Esophagus (tissue), 2 donors: ENCODE results near the gene FBP1. TPM values are rescaled to one million over a fixed set of nuclear protein-coding genes. Genes with fewer than 3 reads are reported as not detected.
"Not testable (repeated sequence)": the region's sequence is repeated elsewhere in the genome, so short reads cannot be mapped to it uniquely, and the experiment has no call there.

Source experiments
- H3K27ac ChIP-seq, 2 donors: one replicate each; pipeline ENCODE4 v1.5.1; 2013; ENCODE audit warnings: low read depth in 2 of 2, mild to moderate bottlenecking in 2 of 2, inconsistent platforms in 1 of 2, low read length in 1 of 2, moderate library complexity in 1 of 2
- H3K27me3 ChIP-seq, 2 donors: one replicate each; pipeline ENCODE4 v1.6.1; 2013; ENCODE audit warnings: low read length in 2 of 2, control low read depth in 1 of 2, mild to moderate bottlenecking in 1 of 2; ENCODE audit not compliant: insufficient read depth in 2 of 2, control insufficient read depth in 1 of 2
- H3K36me3 ChIP-seq, 2 donors: one replicate each; pipeline ENCODE4 v1.6.1; 2013; ENCODE audit warnings: low read length in 1 of 2; ENCODE audit not compliant: control insufficient read depth in 2 of 2, insufficient read depth in 2 of 2
- H3K4me1 ChIP-seq, 2 donors: one replicate each; pipeline ENCODE4 v1.6.1; 2013; ENCODE audit warnings: low read length in 1 of 2; ENCODE audit not compliant: control insufficient read depth in 2 of 2, insufficient read depth in 2 of 2
- H3K4me3 ChIP-seq, 2 donors: one replicate each; pipeline ENCODE4 v1.5.1; 2013; ENCODE audit warnings: low read length in 2 of 2, mild to moderate bottlenecking in 2 of 2, low read depth in 1 of 2, moderate library complexity in 1 of 2
- H3K9me3 ChIP-seq, 2 donors: one replicate each; pipeline ENCODE4 v1.6.1; 2013; ENCODE audit warnings: mild to moderate bottlenecking in 2 of 2, low read depth in 1 of 2, low read length in 1 of 2, moderate library complexity in 1 of 2; ENCODE audit not compliant: control insufficient read depth in 2 of 2, insufficient read depth in 1 of 2
- WGBS, 2 donors: extraction: QIAGEN DNeasy Blood & Tissue Kit; methylation state at CpG; one replicate each; pipeline ENCODE4 v1.1.7; 2013; 5-methylcytosine and 5-hydroxymethylcytosine counted together
- polyA plus RNA-seq, 2 donors: library from polyadenylated mRNA; stranded (reverse); fragments of 200-250 nt; gene quantifications; one replicate each; pipeline ENCODE4 v1.2.3, GENCODE V29; 2013
- donor health status: healthy with polysubstance abuse.
- donor health status: Bipolar disorder and iron deficiency.

FBP1 gene
- polyA plus RNA-seq, 2 donors, result 1.4 to 5.7 TPM

DNA sequence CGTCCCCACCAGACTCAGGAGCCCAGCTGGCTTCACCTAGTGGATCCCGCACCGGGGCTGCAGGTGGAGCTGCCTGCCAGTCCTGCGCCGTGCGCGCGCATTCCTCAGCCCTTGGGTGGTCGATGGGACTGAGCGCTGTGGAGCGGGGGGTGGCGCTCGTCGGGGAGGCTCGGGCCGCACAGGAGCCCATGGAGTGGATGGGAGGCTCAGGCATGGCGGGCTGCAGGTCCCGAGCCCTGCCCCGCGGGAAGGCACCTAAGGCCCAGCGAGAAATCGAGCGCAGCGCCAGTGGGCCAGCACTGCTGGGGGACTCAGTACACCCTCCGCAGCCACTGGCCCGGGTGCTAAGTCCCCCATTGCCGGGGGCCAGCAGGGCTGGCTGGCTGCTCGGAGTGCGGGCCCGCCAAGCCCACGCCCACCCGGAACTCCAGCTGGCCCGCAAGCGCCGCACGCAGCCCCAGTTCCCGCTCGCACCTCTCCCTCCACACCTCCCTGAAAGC, 48.2 kb downstream of the FBP1 start:
- not testable (repeated sequence) for H3K9me3 ChIP-seq, H3K36me3 ChIP-seq, H3K27ac ChIP-seq, H3K4me1 ChIP-seq, H3K27me3 ChIP-seq, H3K4me3 ChIP-seq
- 84 to 86% methylated on average over 30 to 35 of the region's 38 CpGs for WGBS, 2 donors

DNA sequence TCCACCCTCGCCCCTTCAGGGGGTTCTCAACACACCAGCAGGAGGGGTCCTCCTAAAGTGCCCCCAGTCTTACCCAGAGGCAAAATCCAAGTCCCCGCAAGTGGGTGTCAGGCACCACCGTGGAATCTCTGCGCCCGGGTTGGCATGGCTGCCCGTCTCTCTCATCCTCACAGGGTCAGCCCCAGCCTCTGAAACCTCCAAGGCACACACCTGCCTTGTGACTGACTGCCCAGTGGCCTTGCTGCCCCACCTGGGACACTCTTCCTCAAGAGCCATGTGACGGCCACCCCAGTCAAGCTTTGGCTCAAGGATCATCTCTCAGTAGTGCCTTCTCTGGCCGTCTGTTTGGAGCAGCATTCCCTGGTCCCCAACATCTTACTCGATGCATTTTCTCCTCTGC, 50.6 kb downstream of the FBP1 start:
- H3K4me3 ChIP-seq, result no peak overlapping the region
- no peaks in the 10 kb centered on the region for H3K9me3 ChIP-seq
- WGBS, 2 donors, result 84 to 90% methylated on average over 9 of the region's 9 CpGs
- H3K27me3 ChIP-seq, result no peaks in the 10 kb centered on the region
- H3K4me1 ChIP-seq, result no peaks in the 10 kb centered on the region
- H3K36me3 ChIP-seq, result no peaks in the 10 kb centered on the region
- no peak overlapping the region for H3K27ac ChIP-seq

DNA sequence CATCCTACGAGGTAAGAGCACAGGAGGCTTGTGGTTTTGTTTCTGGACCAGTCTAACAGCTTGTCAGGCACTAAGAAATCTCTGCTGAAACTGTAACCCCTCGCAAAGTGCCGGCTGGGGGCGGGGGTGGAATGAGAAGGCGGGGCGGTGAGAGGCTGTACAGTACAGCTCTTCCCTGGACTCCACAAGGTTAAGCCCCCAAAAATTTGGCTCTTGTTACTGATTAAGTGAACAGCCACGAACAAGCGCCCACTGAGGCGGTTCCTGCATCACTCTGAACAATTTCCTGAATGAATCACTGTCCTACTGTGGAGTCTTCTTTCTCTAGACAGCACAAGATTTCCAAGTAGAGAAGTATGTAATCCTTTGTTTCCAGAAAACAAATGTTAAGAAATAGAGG, 52.5 kb downstream of the FBP1 start:
- Histone ChIP-seq H3K4me3 (no peak overlapping the region), H3K36me3 (no peaks in the 10 kb centered on the region), H3K27ac (no peak overlapping the region), H3K4me1 (no peaks in the 10 kb centered on the region), H3K9me3 (no peaks in the 10 kb centered on the region), H3K27me3 (no peaks in the 10 kb centered on the region)
- WGBS, 2 donors, result 58 to 59% methylated on average over 9 of the region's 9 CpGs

DNA sequence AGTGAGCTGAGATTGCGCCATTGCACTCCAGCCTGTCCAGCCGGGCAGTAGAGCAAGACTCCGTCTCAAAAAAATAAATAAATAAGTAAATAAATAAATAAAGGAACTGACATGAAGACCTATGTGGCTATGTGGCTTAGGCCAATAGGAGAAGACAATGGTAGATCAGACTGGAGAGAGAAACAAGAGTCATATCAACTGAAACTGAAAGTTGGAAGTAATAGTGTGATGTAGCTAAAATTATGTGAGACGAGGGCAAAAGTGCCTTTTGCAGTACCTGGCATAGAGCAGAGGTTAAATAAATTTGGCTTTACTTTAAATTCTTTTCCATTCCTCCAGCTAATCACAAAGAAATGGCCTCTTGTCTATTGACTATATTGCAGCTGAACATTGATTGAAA, 53.0 kb downstream of the FBP1 start:
- 69 to 73% methylated on average over 4 of the region's 4 CpGs for WGBS, 2 donors
- no peaks in the 10 kb centered on the region for H3K27me3 ChIP-seq
- H3K4me3 ChIP-seq, result no peak overlapping the region
- H3K9me3 ChIP-seq, result no peaks in the 10 kb centered on the region
- no peaks in the 10 kb centered on the region for H3K36me3 ChIP-seq
- H3K27ac ChIP-seq, result no peak overlapping the region
- H3K4me1 ChIP-seq, result no peaks in the 10 kb centered on the region

DNA sequence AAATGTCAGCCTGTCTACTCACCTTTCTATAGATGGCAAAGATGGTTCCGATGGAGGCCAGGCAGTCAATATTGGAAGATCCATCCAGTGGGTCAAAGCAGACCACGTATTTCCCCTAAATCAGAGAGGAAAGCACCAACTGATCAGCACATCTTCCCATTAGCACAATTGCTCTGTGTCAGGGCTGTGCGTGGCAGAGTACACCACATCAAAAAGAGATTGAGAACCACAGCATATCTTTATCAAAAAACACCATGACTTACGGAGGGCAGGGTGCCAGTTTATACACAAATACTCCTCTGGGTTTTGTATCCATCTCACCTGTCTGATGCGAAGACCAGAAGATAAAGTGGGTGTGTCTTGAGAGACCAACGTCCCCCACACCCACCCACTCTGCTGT, 54.8 kb downstream of the FBP1 start:
- H3K4me1 ChIP-seq, result no peaks in the 10 kb centered on the region
- no peaks in the 10 kb centered on the region for H3K36me3 ChIP-seq
- H3K27ac ChIP-seq, result no peak overlapping the region
- 78 to 79% methylated on average over 6 of the region's 6 CpGs for WGBS, 2 donors
- H3K4me3 ChIP-seq, result no peak overlapping the region
- H3K27me3 ChIP-seq, result no peaks in the 10 kb centered on the region
- H3K9me3 ChIP-seq, result no peaks in the 10 kb centered on the region

DNA sequence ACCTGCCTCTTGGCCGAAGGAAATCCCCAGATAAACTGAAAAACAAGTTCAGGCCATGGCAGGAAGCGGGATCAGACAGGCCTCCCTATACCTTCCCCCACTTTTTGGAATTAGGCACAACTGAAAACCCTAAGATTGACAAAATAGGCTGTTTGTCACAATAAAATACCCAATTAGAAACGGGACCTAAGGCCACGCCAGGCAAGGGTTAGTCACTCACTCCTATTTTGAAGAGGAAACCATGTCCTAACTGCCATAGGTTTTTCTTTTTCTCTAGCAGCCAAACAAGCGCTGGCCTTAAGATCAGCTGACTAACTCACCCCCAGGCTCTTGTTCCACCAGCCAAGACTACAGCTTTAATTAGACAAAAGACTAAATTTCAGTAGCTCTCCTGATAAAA, 57.6 kb downstream of the FBP1 start:
- 59 to 72% methylated on average over 5 of the region's 5 CpGs for WGBS, 2 donors
- no peaks in the 10 kb centered on the region for H3K9me3 ChIP-seq
- no peaks in the 10 kb centered on the region for H3K27me3 ChIP-seq

DNA sequence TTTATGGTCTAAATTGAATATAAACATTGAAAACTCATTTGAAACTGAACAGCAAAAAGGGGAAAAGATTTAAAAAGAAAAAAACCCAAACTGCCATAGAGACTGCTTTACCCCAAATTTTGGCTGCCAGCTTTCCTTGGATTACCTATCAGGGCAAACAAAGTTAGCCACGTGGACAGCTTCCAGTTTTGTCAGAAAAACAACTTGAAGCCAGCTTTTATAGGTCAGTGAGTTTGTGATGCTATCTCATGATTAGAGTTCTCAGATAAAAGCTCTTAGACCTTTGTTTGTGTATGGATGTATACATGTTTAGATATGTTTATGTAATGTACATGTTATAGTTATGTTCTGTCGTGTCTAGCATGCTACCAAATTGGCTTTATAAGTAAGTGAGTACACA, 61.7 kb downstream of the FBP1 start:
- Histone ChIP-seq H3K9me3 (no peaks in the 10 kb centered on the region), H3K27me3 (no peaks in the 10 kb centered on the region), H3K36me3 (no peaks in the 10 kb centered on the region), H3K4me3 (no peak overlapping the region), H3K4me1 (peaks cover 0 to 2% of the 10 kb centered on the region in 2 donors), H3K27ac (no peak overlapping the region)
- WGBS, 2 donors, result 27 to 28% methylated on average over 2 of the region's 2 CpGs

More for the DNA sequence above, 57.6 kb downstream of the FBP1 start:
- Histone ChIP-seq H3K27ac (no peak overlapping the region), H3K4me1 (no peaks in the 10 kb centered on the region), H3K36me3 (no peaks in the 10 kb centered on the region), H3K4me3 (no peak overlapping the region)

DNA sequence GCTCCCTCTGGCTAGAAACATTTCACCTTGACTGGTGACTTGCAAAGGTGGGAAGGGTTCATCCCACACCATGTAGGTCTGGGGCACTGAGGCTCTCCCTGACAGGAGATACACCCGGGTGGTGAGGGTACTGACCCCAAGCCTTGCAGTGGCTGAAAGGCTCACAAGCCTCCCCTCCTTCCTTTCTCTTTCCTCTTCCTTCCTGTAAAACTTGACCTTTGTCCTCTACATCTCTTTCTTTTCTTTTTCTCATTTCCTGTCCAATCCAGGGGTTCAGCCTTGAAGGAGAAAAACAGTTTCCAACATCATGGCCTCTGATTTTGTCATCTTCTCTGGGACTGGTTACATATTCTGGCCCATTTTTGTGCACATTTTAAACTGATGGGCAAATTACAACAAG, 62.3 kb downstream of the FBP1 start:
- H3K4me3 ChIP-seq, result no peak overlapping the region
- H3K9me3 ChIP-seq, result no peaks in the 10 kb centered on the region
- WGBS, 2 donors, result 44 to 64% methylated on average over 1 of the region's 1 CpG
- peaks cover 0 to 2% of the 10 kb centered on the region in 2 donors for H3K4me1 ChIP-seq
- no peaks in the 10 kb centered on the region for H3K27me3 ChIP-seq
- no peaks in the 10 kb centered on the region for H3K36me3 ChIP-seq
- H3K27ac ChIP-seq, result no peak overlapping the region

DNA sequence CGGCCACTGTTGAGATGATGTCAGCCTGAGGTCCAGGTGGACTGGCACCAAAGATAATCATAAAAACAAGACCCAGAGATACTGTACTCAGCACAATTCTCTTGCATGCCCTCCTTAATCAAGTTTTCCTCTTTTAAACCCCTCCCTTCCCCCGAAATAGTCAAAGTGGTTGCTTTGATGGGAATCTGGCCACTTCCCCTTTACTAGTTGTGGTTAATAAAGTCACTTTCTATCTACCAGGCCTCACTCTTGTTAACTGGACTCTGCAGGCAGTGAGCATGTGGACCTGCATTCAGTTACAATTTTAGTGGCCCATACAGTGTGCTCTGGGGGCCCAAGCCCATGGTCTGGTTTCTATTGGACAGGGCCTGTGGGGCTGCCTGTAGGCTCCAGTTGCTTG, 63.2 kb downstream of the FBP1 start:
- no peak overlapping the region for H3K27ac ChIP-seq
- H3K27me3 ChIP-seq, result no peaks in the 10 kb centered on the region
- H3K4me1 ChIP-seq, result peaks cover 0 to 2% of the 10 kb centered on the region in 2 donors
- no peaks in the 10 kb centered on the region for H3K36me3 ChIP-seq
- H3K9me3 ChIP-seq, result no peaks in the 10 kb centered on the region
- 83 to 88% methylated on average over 2 of the region's 2 CpGs for WGBS, 2 donors
- no peak overlapping the region for H3K4me3 ChIP-seq

DNA sequence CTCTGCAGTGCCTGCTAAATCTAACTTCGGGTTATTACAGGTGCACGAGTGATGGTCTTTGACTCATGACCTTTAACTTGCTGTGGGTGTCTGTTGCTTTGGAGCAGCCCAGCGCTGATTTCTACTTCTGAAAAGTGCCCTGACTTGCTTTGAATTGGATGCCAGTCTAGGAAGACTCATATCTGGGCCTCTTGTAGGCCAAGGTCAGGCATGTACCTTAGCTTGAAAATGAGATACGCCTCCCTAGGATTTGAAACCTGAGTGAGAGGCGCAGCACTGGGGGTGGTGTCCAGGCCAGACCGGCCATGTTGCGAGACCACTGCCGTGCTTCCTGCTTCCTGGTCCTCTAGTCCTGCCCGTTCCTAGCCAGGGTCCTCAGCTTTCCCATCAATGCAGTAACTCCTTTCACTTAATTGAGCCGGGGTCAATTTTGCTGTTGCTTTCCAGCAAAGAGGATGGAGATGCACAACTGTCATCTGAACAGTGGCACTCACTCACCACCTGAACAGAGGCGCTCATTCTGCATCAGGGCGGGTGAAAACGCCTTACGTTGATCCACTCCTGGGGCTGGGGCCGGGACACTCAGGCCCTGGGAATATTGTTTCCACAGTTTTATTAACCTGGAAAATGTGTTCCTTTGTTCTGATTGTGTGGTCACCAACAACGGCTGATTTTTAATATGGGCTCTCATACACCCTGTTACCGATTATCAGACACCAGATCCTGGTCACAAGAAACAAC, 70.2 kb downstream of the FBP1 start:
- Histone ChIP-seq H3K36me3 (no peaks in the 10 kb centered on the region), H3K27ac (no peak overlapping the region), H3K4me3 (no peak overlapping the region), H3K27me3 (no peaks in the 10 kb centered on the region), H3K4me1 (no peaks in the 10 kb centered on the region), H3K9me3 (no peaks in the 10 kb centered on the region)
- WGBS, 2 donors, result 88 to 92% methylated on average over 17 of the region's 17 CpGs
